ENCODE data around the gene PLA2G2C.

The PLA2G2C gene

DNA sequence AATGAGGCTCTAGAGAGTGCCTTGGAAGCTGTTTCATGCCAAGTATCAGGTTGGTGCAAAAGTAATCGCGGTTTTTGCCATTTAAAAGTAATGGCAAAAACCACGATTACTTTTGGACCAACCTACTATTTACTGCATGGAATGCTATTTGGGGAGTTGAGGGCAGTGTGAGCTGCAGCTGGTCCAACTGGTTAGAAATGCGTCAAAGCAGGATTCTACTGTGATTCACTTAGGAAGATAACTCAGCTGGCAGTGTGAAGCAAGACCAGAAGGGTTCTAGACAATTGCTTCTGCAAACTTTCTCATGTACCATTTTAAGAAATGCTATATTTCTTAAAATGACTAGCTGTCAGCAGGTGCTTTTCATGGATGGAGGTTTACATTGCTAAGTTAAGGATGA, 21.2 kb upstream of the PLA2G2C start:
- no peak for DNase-seq (ENCODE audit: low read depth in 2 of 2)

DNA sequence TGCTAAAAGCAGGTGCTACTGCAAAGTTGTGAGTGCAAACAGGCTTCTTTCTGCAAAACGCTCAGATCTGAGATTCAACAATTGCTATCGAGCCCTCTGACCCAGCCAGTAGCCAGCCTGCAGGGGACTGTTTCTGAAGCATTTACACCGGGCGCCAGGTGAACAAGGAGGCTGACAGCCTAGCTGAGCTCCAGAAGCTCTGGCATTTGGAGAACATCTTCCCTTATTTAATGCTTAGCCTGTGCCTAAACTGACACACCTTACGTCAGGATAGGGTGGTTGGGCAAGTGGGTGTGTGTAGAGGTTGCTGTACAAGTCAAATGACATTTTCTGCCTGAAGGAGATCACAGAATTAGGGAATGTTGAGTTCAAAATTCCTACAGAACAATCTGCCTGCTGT, 15.8 kb upstream of the PLA2G2C start:
- no peak for DNase-seq (ENCODE audit: low read depth in 2 of 2)

DNA sequence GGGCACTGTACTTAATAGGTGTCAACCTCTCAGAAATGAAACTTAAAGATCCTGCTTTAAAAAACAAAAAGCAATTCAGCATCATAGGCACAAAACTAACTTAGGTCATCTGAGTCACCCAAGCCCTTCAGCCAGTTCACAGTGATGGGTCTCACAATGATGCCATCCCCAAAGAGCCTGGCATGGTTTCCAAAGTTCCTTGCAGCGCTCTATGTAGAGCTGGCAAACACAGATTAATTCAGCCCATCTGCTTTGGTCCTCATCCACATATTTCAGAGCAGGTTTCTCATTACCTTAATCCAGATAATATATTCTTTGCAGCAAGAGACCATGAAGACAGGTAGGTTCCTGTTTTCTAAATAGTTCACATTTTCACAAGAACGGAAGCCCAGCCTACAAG, 14.6 kb upstream of the PLA2G2C start:
- no peak for DNase-seq (ENCODE audit: low read depth in 2 of 2)

DNA sequence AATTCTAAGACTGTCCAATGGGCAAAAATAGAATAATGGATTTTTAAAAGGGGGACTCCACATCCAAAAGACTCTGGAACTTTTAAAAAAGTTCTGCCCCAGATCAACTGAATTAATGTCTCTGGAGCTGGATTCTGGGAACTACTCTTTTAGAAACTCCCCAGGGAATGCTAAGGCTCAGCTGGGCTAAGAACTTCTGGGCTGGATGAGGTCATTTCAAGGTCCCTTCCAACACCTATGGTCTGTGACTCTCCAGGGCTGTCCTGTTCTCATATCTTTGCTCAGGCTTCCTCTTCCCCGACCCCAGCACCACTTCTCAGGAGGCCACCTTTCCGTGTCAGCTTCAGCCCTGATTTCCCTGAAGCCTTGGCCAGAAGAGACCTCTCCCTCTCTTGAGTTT, 13.5 kb upstream of the PLA2G2C start:
- no peak for DNase-seq (ENCODE audit: low read depth in 2 of 2)

DNA sequence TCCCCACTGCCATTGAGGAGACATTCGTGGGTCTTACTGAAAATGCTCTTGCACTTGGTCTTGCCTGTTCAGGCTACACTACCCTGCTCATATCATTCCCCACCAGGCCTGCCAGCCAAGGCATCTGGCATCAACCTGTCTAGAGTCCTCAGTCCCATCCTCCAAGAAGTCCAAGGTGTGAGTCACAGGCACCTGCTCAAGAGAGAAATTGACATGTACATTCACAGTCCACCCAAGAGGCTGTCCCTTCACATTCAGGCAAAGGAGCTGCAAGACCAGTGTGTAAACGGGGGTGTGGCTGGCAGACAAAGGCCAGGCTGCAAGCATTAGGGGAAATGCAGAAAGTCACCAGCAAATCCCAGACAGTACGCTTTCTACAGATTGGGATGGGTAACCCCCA, 13.1 kb upstream of the PLA2G2C start:
- DNase-seq (ENCODE audit: low read depth in 2 of 2), result no peak

DNA sequence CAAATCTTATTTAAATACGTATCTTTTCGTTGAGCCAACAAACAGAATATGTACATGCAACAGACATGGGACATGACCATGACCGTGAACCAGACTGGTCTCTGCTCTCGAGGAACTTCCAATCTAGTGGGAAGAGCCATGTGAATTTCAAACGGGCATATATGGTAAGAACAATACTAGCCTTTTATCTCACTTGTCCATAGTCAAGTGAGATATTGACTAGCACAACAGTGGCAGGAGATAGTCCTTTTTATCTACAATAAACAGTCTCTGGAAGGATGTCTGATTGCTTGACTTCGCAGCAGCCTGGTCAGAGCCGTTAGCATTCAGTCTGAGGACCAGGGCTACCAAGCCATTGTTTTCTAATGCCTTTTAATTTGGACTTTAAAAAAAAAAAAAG, 12.6 kb upstream of the PLA2G2C start:
- DNase-seq (ENCODE audit: low read depth in 2 of 2), result no peak

DNA sequence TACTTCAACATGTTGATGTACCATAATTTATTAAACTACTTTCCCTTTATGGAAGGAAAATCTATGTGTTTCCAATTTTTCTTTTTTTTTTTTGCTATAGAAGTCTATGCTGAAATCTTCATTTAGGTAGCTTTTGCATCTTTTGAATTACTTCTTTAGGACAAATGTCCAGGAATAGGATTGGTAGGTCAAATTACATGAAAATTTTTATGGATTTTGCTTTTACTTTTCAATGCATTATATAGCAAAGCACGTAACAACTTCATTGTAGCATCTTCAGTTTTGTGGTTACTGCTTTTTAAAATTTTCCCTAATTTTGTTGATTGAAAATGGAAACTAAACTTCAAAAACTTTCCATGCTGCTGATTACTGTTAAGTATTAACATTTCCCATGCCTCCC, 12.0 kb upstream of the PLA2G2C start:
- no peak for DNase-seq (ENCODE audit: low read depth in 2 of 2)

DNA sequence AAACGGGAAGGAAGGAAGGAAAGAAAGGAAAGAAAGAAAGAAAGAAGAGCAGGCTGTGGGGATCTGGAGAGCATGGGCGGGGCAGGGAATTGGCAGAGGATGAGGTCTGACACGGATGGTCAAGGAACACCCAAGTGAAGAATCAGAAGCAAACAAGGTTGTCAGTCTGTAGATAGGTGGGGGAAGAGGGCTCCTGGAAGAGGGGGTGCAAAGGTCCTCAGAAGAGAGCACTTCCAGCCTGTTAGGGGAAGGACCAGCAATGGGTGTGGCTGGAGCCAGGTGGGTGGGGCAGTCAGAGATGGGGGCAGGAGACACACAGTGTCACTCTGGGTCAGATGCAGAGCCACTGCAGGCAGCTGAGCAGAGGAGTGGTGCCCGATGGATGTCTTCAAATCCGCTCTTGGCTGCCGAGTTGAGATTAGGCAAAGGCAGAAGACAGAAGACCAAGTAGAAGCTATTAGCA, 11.0 kb upstream of the PLA2G2C start:
- DNase-seq (ENCODE audit: low read depth in 2 of 2), result no peak

DNA sequence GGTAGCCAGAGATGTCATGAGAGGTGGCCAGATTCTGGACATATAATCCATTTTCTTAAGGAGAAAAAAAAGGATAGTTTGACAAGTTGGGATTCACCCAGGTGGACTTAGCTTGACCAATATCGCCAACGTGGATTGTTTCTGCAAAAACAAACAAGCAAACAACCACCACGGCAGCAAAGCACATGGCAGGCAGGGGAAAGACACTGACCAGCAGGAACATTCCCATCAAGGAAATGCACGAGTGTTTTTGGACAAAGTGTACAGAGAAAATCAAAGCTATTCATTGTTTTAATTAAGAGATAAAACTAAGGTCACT, 9.1 kb upstream of the PLA2G2C start:
- no peak for DNase-seq (ENCODE audit: low read depth in 2 of 2)

DNA sequence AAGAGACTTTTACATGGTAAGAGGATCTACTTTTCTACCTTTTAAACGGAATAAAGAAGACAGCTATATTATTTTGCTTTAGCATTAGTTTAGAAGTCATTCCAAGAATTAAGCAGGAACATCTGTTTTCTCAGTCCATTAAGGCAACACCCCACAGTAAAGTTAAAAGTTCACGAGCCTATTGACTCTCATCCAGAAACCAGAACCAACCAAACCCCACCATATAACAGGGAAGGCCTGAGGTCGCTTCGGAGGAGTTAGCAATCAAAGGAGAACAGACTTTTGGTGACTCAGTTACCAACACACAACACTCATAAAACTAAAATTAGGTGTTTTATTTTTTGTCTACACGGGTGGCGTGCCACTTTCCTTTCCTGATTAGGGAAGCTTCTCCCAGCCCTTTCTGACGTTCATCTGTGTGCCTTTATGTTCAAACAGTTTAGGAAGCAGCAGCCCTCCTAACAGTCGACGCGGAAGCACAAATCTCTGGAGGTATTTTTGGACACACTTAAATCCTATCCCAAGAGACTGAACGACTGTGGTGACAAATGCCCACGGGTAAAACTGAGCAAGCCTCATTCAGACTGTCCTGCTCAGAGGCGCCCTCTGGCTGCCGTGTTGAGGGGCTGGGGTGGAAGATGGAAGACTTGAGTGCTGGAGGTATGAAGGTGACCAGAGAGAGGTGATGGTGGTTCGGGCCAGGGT, 8.6 kb upstream of the PLA2G2C start:
- peak in 1 of 2 donors; percentile 44 for DNase-seq (ENCODE audit: low read depth in 2 of 2)

DNA sequence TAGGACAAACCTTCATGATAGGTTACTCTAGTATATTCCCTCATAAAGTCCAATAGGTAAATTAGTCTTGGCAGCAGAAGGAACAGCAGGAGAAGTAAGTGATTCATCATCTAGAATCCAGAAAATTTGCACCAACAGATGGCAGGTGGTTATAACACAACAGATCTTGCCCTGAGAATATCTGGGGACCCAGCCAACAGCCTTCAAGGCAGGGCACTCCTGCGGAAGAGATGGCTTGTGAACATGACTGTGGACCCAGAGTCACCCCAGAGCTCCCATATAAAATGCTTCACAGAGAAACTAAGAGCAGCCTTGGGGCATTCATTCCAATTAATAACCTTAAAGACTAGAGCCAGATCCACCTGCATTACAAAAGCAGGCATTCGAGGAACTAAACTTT, 7.9 kb upstream of the PLA2G2C start:
- DNase-seq (ENCODE audit: low read depth in 2 of 2), result no peak

DNA sequence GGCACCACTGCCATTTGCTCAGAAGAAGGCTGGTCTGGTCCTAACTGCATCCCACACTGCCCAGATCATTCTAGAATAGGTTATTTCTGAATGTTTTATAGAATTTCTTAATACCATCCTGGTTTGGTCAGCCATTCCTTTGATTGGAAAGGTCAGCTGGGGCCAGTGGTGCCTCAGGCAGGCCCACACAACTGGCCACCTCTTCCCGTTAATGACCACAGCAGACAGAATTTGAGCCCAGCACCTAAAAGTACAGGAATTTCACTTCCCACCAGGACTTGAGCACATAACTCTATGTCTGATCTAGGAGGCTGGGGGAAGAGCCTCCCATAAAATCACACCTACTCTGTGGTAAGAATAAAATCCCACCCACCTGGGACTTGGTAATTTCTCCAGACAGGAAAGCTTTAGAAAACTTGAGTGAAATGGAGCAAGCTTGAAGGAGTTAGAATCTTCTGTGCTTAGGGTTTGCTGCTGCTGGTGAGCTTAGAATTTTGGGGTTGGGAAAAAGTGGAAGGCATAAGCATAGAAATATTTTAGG, 6.6 kb upstream of the PLA2G2C start:
- DNase-seq (ENCODE audit: low read depth in 2 of 2), result no peak

DNA sequence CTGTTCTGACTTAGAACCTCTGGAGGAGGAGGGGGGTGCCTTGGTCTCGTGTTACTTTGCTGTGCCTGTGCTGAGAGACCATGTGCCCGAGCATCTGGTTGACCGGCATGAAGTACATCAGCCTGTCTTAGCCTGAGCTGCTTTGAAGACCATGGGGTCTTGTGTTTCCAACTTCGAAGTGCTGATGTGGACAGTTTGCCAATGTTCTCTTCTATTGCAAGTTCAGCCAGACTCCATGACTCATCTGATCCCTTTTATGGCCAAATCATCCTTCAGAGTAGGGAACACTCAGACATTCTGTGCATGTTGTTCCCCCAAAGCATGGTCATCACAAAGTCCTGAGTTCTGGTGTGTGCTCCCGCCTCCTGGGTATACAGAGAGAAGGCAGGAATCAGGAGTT, 6.0 kb upstream of the PLA2G2C start:
- DNase-seq (ENCODE audit: low read depth in 2 of 2), result no peak

DNA sequence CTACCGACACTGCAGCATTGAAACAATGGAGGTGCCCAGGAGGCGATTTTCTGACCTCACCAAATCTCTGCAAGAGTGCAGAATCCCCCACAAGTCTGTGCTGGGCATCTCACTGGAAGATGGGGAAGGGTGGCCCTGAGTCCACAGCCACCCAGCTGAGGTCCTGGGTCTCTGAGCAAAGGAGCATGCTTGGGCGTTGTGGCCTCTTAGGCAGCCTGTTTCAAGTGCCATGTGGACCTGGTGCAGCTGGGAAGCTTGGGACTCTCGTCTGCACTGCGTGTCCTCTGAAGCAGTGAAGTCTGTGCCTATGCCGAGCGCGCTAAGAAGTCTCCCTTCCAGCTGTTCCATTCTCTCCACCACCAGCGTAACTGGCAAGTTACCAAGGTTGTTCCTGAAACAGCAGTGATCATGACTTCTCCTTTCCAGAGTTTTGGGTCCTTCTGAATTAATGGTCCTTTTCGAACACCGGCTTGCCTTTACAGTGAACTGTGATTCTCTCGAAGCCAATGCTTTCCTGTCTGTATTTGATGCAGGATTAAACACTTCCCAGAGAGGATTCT, 5.0 kb upstream of the PLA2G2C start:
- no peak for DNase-seq (ENCODE audit: low read depth in 2 of 2)

DNA sequence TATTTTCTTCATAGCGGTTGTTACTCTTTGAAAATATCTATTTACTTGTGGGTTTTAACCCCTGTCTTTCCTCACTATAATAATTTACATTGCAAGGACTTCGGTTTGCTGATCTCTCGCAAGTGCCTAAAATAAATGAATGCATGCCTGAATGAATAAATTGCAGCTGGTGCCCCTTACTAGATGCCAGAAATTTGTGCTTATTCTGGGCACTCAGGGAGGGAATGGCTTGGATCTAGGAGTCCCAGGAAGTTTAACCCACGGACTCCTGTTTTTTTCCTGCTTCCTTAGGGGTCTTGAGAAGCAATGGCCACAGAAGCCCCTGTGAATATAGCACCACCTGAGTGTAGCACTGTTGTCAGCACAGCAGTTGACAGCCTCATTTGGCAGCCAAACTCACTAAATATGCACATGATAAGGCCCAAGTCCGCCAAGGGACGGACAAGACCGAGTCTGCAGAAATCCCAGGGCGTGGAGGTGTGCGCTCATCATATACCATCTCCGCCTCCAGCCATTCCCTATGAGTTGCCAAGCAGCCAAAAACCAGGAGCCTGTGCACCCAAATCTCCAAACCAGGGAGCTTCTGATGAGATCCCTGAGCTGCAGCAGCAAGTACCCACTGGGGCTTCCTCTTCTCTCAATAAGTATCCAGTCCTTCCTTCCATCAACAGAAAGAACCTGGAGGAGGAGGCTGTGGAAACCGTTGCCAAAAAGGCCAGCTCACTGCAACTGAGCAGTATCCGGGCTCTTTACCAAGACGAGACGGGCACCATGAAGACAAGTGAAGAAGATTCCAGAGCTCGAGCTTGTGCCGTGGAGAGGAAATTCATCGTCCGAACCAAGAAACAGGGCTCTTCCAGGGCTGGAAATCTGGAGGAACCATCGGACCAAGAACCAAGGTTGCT, 4.2 kb upstream of the PLA2G2C start:
- DNase-seq (ENCODE audit: low read depth in 2 of 2), result no peak

DNA sequence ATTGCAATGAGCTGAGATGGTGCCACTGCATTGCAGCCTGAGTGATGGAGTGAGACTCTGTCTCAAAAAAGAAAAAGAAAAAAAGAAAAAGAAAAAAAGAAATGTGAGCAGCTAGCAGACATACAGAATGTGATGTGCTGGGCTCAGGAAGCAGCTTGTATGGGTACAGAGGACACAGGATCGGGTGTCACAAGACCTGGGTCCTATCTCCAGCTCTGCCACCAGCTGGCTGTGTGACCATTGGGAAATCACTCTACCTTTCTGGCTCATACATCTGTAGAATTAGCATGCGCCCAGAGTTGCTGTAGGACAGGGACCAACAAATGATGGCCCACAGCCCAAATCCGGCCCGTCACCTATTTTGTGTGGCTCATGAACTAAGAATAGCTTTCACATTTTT, 3.3 kb upstream of the PLA2G2C start:
- no peak for DNase-seq (ENCODE audit: low read depth in 2 of 2)

DNA sequence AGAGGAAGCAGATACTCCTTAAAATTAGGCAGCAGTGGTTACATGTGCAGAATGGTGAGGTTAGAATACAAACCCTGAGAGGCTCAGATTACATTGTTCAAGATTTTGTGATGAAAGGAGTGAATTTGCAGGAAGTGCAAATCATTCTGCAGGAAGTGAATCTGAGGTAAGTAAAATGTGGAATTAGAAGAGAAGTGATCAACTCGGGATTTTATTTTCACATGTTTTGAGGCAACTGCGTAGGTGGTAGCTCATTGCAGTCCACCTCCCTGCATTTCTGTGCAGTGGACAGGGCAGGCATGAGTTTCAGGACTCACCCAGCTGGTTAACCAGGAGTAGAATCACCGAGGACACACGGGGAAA, 2.1 kb upstream of the PLA2G2C start:
- DNase-seq (ENCODE audit: low read depth in 2 of 2), result no peak

DNA sequence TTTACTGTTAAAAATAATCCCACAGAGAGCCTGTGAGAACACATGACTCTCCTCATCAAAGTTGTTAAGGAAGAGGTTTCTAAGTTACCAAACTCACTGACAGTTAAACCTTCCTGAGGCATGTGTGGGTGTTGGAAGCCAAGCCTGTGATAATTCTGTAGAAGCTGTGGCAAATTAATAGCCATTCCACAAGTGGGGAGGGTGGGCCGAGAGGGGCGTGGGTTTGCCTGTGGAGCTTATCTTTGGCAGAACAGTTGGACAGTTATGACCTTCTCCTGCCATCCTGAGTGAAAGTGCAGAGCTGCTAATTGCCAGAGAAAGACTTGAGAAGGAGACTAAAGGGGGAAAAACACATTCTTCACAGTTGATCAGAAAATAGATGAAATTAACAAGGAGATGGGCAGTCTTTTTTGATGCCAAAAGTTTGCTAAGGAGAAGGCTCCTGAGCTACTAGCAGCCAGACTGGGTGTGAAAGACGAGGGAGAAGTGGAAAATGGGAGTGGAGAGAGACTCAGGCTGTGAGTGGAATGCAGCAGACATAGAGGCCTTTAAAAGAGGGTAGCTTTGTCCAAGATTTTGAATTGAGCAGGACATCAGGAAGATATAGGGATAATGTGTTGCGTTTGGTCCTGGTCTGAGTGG, 1.6 kb upstream of the PLA2G2C start:
- DNase-seq (ENCODE audit: low read depth in 2 of 2), result no peak

DNA sequence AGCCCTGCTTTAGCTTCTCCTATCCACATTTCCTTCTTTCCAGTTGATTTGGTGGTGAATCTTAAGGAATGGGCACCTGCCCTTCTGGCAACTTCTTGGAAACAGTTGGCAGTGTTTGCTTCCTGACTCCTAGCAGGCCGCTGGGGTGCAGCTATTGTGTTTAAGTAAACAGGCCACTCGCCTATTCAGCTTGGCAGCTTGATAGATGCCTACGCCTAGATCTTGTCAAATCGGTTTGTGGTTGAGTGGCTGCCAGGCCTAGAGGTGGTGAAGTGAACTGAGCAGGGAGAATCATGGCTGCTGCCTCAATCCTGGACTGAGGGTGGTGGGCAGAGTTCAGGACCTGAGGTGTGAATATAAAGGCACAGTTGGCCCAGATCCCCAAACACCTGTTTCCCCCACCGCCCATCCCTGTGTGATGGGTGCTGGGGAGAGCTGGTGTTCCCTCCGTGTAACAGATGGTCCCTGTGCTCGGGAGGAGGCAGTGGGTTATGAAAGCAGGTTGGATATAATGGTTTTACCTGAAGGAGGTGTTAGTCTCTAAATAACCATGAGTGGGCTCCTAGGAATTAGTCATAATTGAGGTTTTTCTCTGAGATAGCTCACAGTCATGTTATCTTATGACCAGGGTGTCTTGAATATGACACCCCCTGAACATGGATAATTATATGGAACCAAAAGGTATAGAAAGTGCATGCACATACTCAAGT, 940 bp upstream of the PLA2G2C start:
- DNase-seq (ENCODE audit: low read depth in 2 of 2), result no peak

DNA sequence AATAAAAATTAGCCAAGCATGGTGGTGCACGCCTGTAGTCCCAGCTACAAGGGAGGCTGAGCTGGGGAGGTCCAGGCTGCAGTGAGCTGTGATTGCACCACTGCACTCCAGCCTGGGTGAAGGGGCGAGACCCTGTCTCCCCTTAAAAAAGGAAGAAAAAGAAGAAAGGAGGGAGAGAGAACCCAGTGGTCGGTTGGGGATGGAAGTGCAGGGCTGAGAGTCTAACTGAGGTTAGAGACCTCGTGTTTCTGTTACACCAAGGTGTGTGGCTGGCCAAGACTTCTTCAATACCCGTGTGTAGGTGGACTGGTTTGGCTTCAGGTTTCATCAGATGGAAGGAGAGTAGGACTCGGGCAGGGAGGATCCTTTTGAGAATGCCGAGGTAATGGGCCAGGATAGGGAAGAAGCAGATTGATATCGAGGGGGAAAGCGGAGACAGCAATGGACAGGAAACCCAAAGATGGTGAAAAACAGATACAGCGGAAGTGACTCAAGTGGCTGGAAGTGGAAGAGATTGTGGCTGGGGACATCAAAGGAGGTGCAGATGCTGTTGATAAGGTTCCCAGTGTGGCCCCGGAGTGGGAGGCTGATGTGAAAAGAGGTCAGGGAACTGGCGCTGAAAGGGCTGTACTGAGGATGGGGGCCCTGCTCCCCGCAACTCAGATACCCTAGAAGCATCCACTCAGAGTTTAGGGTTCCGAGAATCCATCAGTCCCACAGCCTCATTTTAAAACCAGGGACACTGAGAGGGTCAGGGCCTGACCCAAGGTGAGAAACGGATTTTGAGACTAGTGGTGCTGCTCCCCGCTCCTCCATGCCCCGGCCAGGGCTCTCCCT, 1.1 kb downstream of the PLA2G2C start:
- DNase-seq (ENCODE audit: low read depth in 2 of 2), result peak; percentile 23 to 41

DNA sequence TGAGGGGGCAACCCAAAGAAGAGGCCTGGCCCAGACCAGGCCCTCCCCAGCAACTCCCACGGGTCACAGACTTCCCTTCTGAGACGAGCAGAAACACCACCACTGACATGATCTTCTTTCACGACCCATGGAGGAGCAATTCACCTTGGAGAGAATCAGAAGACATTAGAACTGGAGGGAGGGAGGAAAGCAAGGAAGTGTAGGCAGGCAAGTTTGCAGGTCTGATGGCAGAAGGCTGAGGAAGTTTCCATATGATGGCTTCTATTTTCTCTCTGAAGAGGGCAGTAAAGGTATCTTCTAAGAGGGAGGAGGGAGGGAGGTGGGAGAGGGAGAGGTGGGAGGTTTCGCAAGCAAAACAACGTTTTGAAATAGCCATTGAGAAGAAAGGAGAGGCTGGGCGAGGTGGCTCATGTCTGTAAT, 1.8 kb downstream of the PLA2G2C start:
- no peak for DNase-seq (ENCODE audit: low read depth in 2 of 2)

Measured in activated CD8-positive, alpha-beta memory T cell treated with anti-CD3 and anti-CD28 coated beads for 4 hours (primary cell).